Right forelimb (tissue), 1 donor: Measurements from ENCODE around the gene SAMD3.
"Not testable (repeated sequence)": the region's sequence is repeated elsewhere in the genome, so short reads cannot be mapped to it uniquely, and the experiment has no call there.

ENCODE experiments used
- DNase-seq: peaks from one replicate; pipeline ENCODE4 v3.0.0-alpha.2; 2018

SAMD3 gene

DNA sequence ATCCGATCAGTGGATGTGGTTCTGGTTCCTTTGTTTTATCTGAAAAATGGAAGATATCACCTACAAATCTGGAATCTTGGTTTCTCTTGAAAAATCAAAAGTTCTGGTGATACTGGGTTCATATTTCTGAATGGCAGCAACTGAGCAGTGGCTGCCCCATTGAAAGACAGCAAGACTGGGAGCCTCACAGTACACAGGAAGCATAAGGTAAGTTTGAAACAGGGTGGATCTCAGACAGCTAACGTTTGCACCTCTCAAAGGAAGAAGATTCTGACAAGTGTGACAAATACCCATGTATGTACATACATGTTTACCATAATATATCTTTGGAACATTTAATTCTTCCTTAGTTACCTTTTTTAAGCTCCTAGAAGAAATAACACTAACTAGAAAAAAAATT is at the start of gene SAMD3:
SAMD3 (minus strand) TSS at position 177 of the 400 bp plus-strand sequence. CDS start 7,678 bp downstream, outside the sequence.
- no peak for DNase-seq

- DNase-seq: no peak
Observed at GRCh38 chr6:130269969-130270635, 47.4 kb upstream of the SAMD3 start.

DNA sequence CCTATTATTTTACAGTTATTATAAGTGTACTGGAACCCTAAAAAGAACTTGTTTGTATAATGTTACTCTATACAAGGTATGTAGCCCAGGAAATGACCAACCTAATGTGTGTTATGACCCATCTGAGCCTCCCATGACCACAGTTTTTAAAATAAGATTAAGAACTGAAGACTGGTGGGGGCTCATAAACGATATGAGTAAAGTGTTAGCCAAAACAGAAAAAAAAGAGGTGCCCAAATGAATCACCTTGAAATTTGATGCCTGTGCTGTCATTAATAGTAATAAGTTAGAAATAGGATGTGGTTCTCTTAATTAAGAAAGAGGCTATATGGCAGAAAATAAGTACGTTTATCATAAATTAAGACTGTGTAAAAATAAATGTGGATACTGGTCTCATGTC is 42.8 kb upstream of the SAMD3 start:
- not testable (repeated sequence) for DNase-seq

GRCh38 chr6:130262008-130262407 is 39.3 kb upstream of the SAMD3 start:
- no peak for DNase-seq

GRCh38 chr6:130261558-130261957 is 38.8 kb upstream of the SAMD3 start:
- not testable (repeated sequence) for DNase-seq

DNA sequence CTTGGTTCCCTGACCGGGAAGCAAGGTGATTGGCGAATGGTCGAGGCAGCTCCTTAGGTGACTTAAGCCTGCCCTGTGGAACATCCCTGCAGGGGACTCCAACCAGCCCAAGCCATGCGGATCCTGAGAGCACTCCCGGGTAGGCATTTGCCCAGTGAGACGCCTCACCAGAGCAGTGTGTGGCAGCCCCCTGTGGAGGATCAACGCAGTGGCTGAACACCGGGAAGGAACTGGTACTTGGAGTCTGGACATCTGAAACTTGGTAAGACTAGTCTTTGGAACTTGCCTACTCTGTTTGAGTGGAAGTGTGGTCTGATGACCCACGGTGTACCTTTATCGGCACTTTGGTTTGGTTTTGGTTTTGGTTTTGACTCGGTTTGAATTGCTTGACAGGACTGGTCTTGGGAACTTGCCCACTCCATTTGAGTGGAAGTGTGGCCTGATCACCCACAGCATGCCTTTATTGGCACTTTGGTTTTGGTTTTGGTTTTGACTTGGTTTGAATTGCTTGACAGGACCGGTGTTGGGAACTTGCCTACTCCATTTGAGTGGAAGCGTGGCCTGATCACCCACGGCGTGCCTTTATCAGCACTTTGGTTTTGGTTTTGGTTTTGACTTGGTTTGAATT is 38.0 kb upstream of the SAMD3 start:
- DNase-seq: not testable (repeated sequence)

DNA sequence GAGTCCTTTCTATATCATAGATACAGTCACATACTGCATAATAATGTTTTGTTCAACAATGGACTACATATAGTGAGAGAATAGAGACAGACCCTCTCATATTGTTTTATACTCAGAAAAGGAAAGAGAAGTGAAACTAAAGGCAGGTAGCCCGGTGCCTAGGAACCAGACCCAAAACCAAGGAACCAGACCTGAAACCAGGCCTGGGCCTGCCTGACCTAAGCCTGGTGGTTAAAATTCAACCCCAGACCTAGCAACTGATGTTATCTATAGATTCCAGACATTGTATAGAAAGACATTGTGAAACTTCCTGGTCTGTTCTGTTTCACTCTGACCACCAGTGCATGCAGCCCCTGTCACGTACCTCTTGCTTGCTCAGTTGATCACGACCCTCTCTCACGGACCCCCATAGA is 37.3 kb upstream of the SAMD3 start:
- not testable (repeated sequence) for DNase-seq

DNA sequence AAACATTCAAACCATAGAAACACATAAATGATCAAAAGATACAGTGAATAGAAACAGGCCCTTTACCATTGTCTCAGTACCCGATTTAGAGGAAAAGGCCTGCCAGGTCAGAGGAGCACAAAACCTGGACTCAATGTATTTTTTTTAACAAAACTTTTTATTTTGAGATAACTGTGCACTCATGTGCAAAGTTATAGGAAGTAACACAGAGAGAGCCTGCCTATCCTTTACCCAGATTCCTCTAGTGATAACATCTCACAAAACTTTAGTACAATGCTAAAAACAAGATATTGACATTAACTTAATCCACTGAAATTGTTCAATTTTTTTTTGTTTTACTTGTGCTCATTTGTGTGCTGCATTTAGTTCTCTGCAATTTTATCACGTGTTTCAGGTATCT is 36.8 kb upstream of the SAMD3 start:
- DNase-seq: no peak

- no peak for DNase-seq
Observed at GRCh38 chr6:130259140-130259539, 36.4 kb upstream of the SAMD3 start.

DNA sequence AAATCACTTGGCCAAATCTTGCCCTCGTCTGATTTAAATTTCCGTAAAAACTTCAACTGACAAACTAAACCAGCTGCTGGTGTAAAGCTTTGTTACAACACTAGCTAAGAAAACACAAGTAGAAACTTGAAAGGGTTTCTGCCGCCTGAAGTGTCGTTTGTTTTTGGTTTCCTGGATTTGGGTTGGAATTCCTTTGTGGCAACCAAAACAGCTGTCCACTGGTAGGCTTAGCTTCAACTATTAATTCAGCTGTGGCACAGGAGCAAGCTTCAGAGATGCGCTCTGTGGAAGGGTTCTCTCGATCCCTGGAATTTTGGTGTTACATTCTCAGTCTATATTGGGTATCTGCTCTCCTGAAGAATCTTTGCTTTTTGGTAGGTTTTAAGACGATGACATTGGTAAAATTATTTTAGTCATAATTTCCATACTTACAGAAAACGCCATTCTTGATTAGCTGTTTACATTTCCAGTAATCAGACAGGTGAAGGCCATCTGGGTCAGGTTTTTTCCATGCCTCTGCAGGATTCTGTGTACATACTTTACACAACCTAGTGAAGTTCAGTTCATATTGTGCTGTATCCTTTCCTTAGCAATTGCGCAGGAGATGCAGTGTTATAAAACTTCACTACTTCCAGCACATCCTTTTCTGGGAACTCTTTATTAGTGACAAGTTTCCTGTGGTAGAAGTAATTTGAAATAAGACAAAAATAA is 29.9 kb upstream of the SAMD3 start:
- DNase-seq: peak; percentile 38

GRCh38 chr6:130245267-130245666 is 22.5 kb upstream of the SAMD3 start:
- DNase-seq: no peak

GRCh38 chr6:130244728-130245127 is 22.0 kb upstream of the SAMD3 start:
- DNase-seq: no peak

GRCh38 chr6:130240232-130240631 is 17.5 kb upstream of the SAMD3 start:
- DNase-seq: no peak

DNA sequence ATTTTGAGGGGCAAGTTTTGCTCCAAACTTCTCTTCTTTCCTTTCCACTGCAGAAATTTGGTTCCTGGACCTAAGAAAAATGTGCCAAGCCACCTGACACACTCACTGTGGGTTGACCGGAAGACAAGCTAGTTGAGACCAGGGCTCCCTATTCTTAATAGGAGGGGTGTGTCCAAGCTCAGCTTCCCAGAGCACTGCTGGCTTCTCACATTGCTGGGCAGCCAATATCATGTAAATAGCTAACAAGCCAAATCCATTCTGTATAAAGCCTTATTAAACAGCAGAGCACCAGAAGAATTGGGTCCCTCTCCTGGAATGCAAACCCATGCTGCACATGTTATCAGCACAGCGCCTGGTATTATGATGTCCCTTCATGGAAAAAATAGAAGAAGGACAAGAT is 17.0 kb upstream of the SAMD3 start:
- no peak for DNase-seq

DNA sequence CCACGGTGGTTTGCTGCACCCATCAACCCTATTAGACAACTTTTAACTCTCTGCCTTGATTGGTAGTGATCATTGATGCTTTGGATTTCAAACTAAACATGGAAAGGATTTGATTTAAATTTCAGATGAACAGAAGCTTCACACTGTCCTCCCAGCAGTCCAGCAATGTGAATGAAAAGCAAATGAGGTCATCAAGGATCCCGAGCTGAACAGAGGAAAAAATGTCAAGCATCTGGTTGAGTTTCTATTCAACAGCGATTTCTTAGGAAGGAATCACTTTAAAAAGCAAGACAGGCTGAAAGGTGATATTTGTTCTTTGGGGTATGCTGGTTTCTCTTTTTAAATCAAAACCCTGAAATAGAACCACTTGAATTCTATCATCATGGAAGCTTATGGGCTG is 10.6 kb upstream of the SAMD3 start:
- no peak for DNase-seq

DNA sequence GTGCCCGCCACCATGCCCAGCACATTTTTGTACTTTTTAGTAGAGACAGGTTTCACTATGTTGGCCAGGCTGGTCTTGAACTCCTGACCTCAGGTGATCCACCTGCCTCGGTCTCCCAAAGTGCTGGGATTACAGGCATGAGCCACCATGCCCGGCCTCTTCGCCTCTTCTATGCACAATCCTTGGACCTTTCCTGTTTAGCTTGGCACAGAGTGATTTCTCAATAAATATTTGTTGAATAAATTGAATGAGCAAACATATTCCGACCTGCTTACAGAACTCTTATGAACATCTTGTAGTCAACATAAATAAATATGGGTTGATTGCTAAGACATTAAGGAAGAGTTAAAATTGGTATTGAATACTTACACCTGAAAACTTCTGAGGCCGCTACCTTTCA is 7.8 kb upstream of the SAMD3 start:
- DNase-seq: not testable (repeated sequence)

DNA sequence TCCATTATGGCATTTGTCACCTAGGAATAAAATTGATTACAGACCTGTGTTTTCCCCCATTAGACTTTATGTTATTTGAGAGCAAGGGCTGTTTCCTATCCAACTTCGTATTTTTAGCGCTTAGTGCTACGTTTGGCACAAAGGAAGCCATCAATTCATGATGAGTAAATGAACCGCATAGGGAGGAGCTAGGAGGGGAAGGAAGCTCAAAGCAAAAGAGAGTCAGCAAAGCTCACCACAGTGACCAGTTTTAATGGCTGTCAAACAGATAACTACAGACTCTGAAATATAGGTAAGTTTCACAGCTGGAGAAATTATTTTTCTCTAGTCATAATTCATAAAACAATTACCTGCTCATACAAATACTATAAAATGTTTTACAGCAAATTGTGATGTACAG is 6.9 kb upstream of the SAMD3 start:
- no peak for DNase-seq

DNA sequence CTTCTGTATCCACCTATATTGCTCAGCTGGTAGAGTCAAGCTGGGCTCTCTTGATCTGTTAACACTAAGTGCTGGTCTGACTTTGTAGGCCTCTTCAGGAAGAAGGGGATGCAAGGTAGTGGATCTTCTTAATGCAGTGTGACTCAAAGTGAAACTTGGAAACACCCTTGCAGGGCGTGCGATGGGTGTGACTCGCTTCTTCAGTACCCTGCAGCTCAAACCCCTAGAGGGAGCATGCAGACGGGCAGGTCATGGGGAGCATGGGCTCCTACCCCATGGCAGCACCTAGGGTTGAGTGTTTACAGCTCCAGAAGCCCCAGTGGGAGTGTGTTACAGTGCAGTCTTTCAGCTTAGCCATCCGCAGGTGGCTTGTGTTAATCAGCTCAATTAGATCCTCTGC is 757 bp upstream of the SAMD3 start:
- DNase-seq: no peak

GRCh38 chr6:130218134-130218533 is 4.6 kb downstream of the SAMD3 start:
- no peak for DNase-seq

DNA sequence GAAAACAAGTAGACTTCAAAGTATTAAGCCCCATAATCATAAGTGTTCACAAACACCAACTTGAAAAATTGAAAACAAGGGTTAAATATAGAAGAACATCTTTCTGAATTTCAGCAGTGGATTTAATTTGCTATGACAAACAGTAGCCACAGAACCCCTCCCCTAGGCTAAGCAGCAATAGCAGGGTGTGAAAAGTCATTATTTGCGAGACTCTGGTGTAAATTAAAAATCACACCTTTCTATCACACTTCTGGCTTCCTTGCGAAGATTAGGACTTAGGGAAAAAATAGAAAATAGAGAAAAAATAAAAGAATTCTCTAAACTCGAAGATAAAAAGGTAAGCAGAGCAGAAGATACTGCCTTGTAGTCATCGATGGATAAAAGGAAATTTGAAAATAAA is 6.1 kb downstream of the SAMD3 start:
- DNase-seq: no peak

DNA sequence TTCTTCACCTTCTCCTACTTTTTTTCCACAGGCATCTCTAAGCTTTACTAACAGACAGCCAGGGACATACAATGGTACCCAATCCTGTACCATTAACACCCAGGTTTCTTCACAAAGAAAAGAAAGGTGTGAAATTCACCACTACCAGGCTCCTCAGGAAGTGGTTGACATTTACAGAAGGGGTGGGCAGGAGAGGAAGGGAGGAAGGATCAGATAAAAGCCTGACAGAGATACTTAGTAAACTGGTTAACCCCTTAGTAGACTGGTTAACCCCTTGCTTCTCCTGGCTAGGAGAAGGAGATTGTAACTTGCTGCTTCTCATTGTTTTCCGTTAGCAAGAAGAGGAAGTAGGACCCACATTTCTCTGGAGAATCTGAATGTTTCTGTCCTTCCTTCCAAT is 7.2 kb downstream of the SAMD3 start:
- DNase-seq: no peak

GRCh38 chr6:130212215-130212874 is 10.4 kb downstream of the SAMD3 start:
- DNase-seq: no peak

- no peak for DNase-seq
Observed at GRCh38 chr6:130211691-130212090, 11.1 kb downstream of the SAMD3 start.
